Hepatocyte (in vitro differentiated cells): ENCODE measurements around the gene LARP1. TPM values are rescaled to one million over a fixed set of nuclear protein-coding genes. Genes with fewer than 3 reads are reported as not detected.
"Not testable (repeated sequence)": the region's sequence is repeated elsewhere in the genome, so short reads cannot be mapped to it uniquely, and the experiment has no call there.

Experiments
- DNase-seq: peaks from one replicate; pipeline ENCODE4 v3.0.0-alpha.2; 2016; ENCODE audit warnings: low spot score
- H2AFZ ChIP-seq: fragments of 200-600 bp; sonication (generic); 2 replicates; pipeline ENCODE4 v1.6.0; 2016; ENCODE audit warnings: antibody characterized with exemption, mild to moderate bottlenecking
- H3K27ac ChIP-seq: fragments of 200-600 bp; sonication (generic); 2 replicates; pipeline ENCODE4 v1.5.1; 2016; ENCODE audit warnings: mild to moderate bottlenecking
- H3K27me3 ChIP-seq: fragments of 200-600 bp; sonication (generic); 2 replicates; pipeline ENCODE4 v1.6.1; 2016
- H3K36me3 ChIP-seq: fragments of 200-600 bp; sonication (generic); replicated peaks from 2 replicates; pipeline ENCODE4 v1.5.1; 2016; ENCODE audit warnings: low read depth; ENCODE audit not compliant: insufficient read depth
- H3K4me1 ChIP-seq: fragments of 200-600 bp; sonication (generic); 2 replicates; pipeline ENCODE4 v1.5.1; 2016; ENCODE audit warnings: mild to moderate bottlenecking, moderate library complexity; ENCODE audit not compliant: insufficient read depth
- H3K4me2 ChIP-seq: fragments of 200-600 bp; sonication (generic); 2 replicates; pipeline ENCODE4 v1.6.0; 2016
- H3K4me3 ChIP-seq: fragments of 200-600 bp; sonication (generic); 2 replicates; pipeline ENCODE4 v1.5.1; 2016; ENCODE audit warnings: mild to moderate bottlenecking
- H3K79me2 ChIP-seq: fragments of 200-600 bp; sonication (generic); 2 replicates; pipeline ENCODE4 v1.6.0; 2017; ENCODE audit warnings: mild to moderate bottlenecking
- H3K9me2 ChIP-seq: fragments of 200-600 bp; sonication (generic); replicated peaks from 2 replicates; pipeline ENCODE4 v1.6.0; 2017; ENCODE audit warnings: mild to moderate bottlenecking; ENCODE audit not compliant: insufficient read depth
- H3K9me3 ChIP-seq: fragments of 200-600 bp; sonication (generic); 2 replicates; pipeline ENCODE4 v1.5.1; 2016; ENCODE audit warnings: low read depth, mild to moderate bottlenecking
- H4K20me1 ChIP-seq: fragments of 200-600 bp; sonication (generic); 2 replicates; pipeline ENCODE4 v1.6.0; 2016; ENCODE audit warnings: mild to moderate bottlenecking; ENCODE audit not compliant: insufficient read depth, poor library complexity, severe bottlenecking
- EZH2 ChIP-seq: fragments of 200-600 bp; sonication (generic); IDR thresholded peaks from 2 replicates; pipeline ENCODE4 v1.6.1; 2016; ENCODE audit warnings: antibody characterized with exemption, mild to moderate bottlenecking, borderline replicate concordance
- EZH2phosphoT487 ChIP-seq: fragments of 200-600 bp; sonication (generic); IDR thresholded peaks from one replicate; pipeline ENCODE4 v1.6.1; 2018; ENCODE audit warnings: antibody characterized with exemption, mild to moderate bottlenecking, low read depth, moderate library complexity; ENCODE audit not compliant: unreplicated experiment, severe bottlenecking
- WGBS: methylation state at CpG from one replicate; pipeline ENCODE4 v1.1.6; 2016; ENCODE audit warnings: low lambda C conversion rate; ENCODE audit errors: missing lambda C conversion rate; 5-methylcytosine and 5-hydroxymethylcytosine counted together
- polyA plus RNA-seq: library from polyadenylated mRNA; unstranded; fragments of >200 nt; fragmentation: Nextera tagmentation; extraction: Ambion mirVana; gene quantifications from 2 replicates; pipeline ENCODE4 v1.2.1, GENCODE V29; 2016
- total RNA-seq: library from RNA; depleted of rRNA; stranded (reverse); fragments of >200 nt; gene quantifications from 2 replicates; pipeline ENCODE4 v1.2.3, GENCODE V29; 2014
- TF ChIP-seq, protein P1 (sequence below): fragments of 200-600 bp; sonication (generic); IDR thresholded peaks from 2 replicates; pipeline ENCODE4 v1.5.1; 2016; ENCODE audit warnings: antibody characterized with exemption, mild to moderate bottlenecking; ENCODE audit not compliant: poor library complexity

Gene LARP1
- total and polyA plus RNA-seq, 2 experiments from 2014 or later, result 62.9 to 75.0 TPM

DNA sequence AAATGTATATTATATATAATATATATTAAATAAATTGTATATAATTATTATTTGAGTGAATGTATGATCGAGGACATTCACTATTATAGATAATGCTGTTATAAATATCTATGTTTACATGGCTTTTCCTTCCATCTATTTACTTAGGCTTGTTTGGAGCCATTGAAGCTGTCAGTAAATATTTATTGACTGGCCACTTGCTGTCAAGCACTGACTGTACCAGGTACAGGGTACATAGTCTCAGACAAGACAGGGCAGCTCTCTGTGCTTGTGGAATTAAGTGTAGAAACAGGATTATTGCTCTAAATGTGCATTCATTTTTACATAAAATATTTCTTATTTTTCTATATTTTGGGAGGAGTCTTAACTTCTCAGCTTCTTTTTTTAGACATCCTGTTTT lies 78.9 kb downstream of the LARP1 start:
- Histone ChIP-seq H3K9me3 (no peaks in the 10 kb centered on the region), H3K9me2 (no peaks in the 10 kb centered on the region), H3K4me2 (peak overlapping the region; percentile 56), H3K4me1 (peaks cover 21% of the 10 kb centered on the region), H3K27ac (peak overlapping the region; percentile 83), H4K20me1 (no peaks in the 10 kb centered on the region), H2AFZ (no peak overlapping the region), H3K36me3 (no peaks in the 10 kb centered on the region), H3K79me2 (peaks cover 2% of the 10 kb centered on the region), H3K4me3 (no peak overlapping the region), H3K27me3 (no peaks in the 10 kb centered on the region)
- no peak for DNase-seq
- TF ChIP-seq, protein P1, sequence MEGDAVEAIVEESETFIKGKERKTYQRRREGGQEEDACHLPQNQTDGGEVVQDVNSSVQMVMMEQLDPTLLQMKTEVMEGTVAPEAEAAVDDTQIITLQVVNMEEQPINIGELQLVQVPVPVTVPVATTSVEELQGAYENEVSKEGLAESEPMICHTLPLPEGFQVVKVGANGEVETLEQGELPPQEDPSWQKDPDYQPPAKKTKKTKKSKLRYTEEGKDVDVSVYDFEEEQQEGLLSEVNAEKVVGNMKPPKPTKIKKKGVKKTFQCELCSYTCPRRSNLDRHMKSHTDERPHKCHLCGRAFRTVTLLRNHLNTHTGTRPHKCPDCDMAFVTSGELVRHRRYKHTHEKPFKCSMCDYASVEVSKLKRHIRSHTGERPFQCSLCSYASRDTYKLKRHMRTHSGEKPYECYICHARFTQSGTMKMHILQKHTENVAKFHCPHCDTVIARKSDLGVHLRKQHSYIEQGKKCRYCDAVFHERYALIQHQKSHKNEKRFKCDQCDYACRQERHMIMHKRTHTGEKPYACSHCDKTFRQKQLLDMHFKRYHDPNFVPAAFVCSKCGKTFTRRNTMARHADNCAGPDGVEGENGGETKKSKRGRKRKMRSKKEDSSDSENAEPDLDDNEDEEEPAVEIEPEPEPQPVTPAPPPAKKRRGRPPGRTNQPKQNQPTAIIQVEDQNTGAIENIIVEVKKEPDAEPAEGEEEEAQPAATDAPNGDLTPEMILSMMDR, result no peak
- WGBS, result 88% methylated on average over 1 of the region's 1 CpG

DNA sequence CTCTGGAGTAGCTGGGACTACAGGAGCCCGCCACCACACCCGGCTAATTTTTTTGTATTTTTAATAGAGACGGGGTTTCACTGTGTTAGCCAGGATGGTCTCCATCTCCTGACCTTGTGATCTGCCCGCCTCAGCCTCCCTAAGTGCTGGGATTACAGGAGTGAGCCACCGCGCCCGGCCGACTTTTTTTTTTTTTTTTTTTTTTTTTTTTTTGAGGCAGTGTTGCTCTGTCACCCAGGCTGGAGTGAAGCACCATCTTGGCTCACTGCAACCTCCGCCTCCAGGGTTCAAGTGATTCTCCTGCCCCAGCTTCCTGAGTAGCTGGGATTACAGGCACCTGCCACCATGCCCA lies 80.5 kb downstream of the LARP1 start:
- not testable (repeated sequence) for H3K27me3 ChIP-seq, H3K4me3 ChIP-seq, H3K79me2 ChIP-seq, H3K4me2 ChIP-seq, DNase-seq, H3K36me3 ChIP-seq, H2AFZ ChIP-seq, H3K9me3 ChIP-seq, H4K20me1 ChIP-seq, H3K9me2 ChIP-seq
- Histone ChIP-seq H3K4me1 (peaks cover 21% of the 10 kb centered on the region), H3K27ac (peak overlapping the region; percentile 83)
- 93% methylated on average over 4 of the region's 9 CpGs for WGBS

DNA sequence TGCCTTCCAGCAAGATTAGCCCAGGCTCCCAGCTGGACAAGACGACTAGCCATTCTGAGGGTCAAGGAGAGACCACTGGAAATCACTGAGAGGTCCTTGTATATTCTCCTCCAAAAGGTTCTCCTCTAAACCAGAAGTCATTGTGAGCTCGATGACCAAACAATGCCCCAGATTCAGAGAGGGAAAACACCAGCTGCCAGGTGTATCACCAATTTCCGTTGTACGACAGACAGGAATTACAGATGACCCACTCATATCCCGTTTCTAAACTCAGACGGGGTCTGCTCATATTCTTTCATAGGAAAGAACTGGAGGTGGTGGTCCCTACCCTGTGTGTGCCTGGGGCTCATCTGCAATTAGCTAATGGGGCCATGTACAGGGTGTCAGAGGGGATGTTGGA lies 81.0 kb downstream of the LARP1 start:
- Histone ChIP-seq H4K20me1 (no peaks in the 10 kb centered on the region), H3K9me2 (no peaks in the 10 kb centered on the region), H3K4me1 (peaks cover 21% of the 10 kb centered on the region), H3K27me3 (no peaks in the 10 kb centered on the region), H3K27ac (peak overlapping the region; percentile 83), H3K79me2 (peaks cover 2% of the 10 kb centered on the region), H2AFZ (no peak overlapping the region), H3K36me3 (no peaks in the 10 kb centered on the region), H3K4me3 (no peak overlapping the region), H3K9me3 (no peaks in the 10 kb centered on the region), H3K4me2 (no peak overlapping the region)
- WGBS, result 93% methylated on average over 6 of the region's 6 CpGs
- no peak for TF ChIP-seq EZH2
- no peak for DNase-seq

DNA sequence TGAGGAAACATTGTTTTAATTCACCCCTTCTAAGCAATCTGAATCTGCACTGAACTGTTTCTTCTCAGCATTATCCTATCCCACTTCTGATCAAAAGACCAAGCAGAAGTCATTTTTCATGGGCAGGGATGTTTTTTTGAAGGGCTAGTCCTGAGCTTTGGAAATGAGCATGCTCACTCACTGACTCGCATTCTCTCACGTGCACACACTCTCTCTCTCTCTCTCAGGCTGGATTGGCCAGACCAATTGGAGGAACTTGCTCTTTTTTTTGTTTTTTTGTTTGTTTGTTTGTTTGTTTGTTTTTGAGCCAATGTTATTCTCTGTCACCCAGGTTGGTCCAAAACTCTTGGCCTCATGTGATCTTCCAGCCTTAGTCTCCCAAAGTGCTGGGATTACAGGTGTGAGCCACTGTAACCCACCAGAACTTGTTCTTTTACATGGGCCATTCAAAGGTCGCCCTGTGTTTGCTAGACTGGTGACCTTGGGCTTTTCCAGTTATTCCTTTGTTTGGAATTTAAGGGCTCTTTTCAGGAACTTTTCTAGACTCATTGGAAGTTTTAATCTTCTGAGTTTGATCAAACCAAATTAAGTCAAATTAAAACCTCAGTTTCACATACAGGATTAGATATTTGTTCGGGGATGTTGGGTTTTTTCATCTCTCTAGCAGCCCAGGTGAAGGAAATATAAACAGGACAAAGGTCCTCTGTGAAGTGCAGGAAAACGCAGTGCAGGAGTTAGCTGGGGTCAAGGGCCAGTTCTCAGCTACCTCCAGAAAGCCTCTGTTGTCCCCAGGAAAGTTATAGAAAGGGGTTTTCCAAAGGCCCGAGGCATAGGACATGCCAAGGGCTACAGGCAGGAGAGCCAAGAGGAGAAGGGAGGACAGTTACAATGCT lies 82.1 kb downstream of the LARP1 start:
- whole genome bisulfite sequencing, result 59% methylated on average over 6 of the region's 6 CpGs
- peaks cover 2% of the 10 kb centered on the region for H3K79me2 ChIP-seq
- H3K4me3 ChIP-seq, result no peak overlapping the region
- no peak for TF ChIP-seq EZH2
- no peak for TF ChIP-seq EZH2phosphoT487
- TF ChIP-seq, protein P1, result no peak
- H3K4me1 ChIP-seq, result peaks cover 21% of the 10 kb centered on the region
- H3K27ac ChIP-seq, result peak overlapping the region; percentile 72
- H3K27me3 ChIP-seq, result no peaks in the 10 kb centered on the region
- no peaks in the 10 kb centered on the region for H3K9me3 ChIP-seq
- no peaks in the 10 kb centered on the region for H4K20me1 ChIP-seq
- H2AFZ ChIP-seq, result no peak overlapping the region
- H3K9me2 ChIP-seq, result no peaks in the 10 kb centered on the region
- H3K36me3 ChIP-seq, result no peaks in the 10 kb centered on the region
- DNase-seq, result no peak
- H3K4me2 ChIP-seq, result peak overlapping the region; percentile 29
